Measurements from ENCODE around the gene ARHGEF7. TPM values are rescaled to one million over a fixed set of nuclear protein-coding genes. Genes with fewer than 3 reads are reported as not detected.
A peak's percentile ranks its signal among the peaks of the same experiment; 100 is the strongest.

The ARHGEF7 gene
- total RNA-seq, 1 experiment from 2014 or later = 47.3 TPM

GRCh38 chr13:111227405-111227804 is 112.3 kb downstream of the ARHGEF7 start (continued):
- TF ChIP-seq, protein P1, sequence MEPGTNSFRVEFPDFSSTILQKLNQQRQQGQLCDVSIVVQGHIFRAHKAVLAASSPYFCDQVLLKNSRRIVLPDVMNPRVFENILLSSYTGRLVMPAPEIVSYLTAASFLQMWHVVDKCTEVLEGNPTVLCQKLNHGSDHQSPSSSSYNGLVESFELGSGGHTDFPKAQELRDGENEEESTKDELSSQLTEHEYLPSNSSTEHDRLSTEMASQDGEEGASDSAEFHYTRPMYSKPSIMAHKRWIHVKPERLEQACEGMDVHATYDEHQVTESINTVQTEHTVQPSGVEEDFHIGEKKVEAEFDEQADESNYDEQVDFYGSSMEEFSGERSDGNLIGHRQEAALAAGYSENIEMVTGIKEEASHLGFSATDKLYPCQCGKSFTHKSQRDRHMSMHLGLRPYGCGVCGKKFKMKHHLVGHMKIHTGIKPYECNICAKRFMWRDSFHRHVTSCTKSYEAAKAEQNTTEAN (CRISPR knock-in tag; IDR thresholded peaks at IDR 0.05) = no peak
- no peak for TF ChIP-seq MAX (CRISPR knock-in tag; IDR thresholded peaks at IDR 0.05)

DNA sequence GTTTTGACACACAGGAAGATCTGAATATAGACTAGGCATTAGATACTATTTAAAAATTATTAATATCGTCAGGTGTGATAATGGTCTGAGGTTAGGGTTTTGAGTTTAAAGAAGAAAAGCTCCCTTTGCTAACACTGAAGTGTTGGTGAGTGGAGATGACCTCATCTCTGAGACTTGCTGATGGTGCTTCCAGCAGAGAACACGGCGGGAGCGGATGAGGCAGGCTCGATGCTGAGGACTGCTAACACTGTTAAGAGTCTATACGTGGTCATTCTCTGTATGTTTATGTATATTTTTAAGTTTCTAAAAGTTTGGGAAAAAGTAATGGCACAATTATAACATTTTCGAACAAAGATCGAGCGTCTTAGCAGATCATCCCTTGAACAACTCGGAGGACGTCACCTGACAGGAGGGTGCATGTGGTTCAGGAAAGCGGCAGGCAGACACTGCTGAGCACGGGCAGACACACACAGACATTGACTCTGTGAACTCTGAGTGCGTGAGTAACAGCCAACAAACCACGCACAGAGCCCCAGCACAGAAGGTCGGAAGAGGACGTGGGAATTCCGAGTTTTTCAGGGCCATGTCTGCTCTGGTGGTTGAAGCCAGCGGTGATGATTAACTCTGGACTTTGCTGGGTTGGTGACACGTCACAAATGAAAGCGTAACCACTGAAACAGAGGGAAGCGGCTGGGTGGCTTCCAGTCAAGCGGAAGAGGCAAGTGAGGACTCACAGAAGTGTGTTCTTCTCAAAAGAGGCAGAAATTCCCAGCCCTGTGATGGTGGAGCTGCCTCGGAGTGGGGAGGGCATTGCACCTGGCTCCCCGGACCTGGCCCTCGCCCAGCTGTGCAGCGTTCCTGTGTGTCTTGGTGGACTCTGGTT is 113.4 kb downstream of the ARHGEF7 start:
- ATAC-seq (peak; percentile 29), DNase-seq (ENCODE audit: low spot score) (no peak)
- no peak overlapping the region for H3K4me3 Mint-ChIP-seq
- peaks cover 4% of the 10 kb centered on the region; the same call in 1 of the 2 replicates for H3K36me3 Mint-ChIP-seq
- H3K9me3 Mint-ChIP-seq = no peaks in the 10 kb centered on the region
- H3K27ac Mint-ChIP-seq = peak overlapping the region; percentile 39
- peaks cover 20% of the 10 kb centered on the region for H3K4me1 Mint-ChIP-seq
- TF ChIP-seq NFYB (CRISPR knock-in tag; conservative IDR thresholded peaks at IDR 0.05; ENCODE audit: low read depth) = no peak
- TF ChIP-seq ZNF219 (CRISPR knock-in tag; IDR thresholded peaks at IDR 0.05; ENCODE audit: borderline replicate concordance) = no peak
- no peak for TF ChIP-seq NR1H2 (CRISPR knock-in tag; IDR thresholded peaks at IDR 0.05)
- TF ChIP-seq GRHL2 (CRISPR knock-in tag; IDR thresholded peaks at IDR 0.05; ENCODE audit: insufficient replicate concordance, severe bottlenecking) = no peak
- TF ChIP-seq SP1 (CRISPR knock-in tag; conservative IDR thresholded peaks at IDR 0.05) = no peak
- no peak for TF ChIP-seq MAX (CRISPR knock-in tag; IDR thresholded peaks at IDR 0.05)
- TF ChIP-seq FOXK1 (CRISPR knock-in tag; IDR thresholded peaks at IDR 0.05) = no peak
- no peak for TF ChIP-seq RELA (CRISPR knock-in tag; IDR thresholded peaks at IDR 0.05; ENCODE audit: borderline replicate concordance)
- no peak for TF ChIP-seq E2F1 (CRISPR knock-in tag; IDR thresholded peaks at IDR 0.05)
- no peak for TF ChIP-seq TEAD1 (CRISPR knock-in tag; IDR thresholded peaks at IDR 0.05)
- TF ChIP-seq, protein P2, sequence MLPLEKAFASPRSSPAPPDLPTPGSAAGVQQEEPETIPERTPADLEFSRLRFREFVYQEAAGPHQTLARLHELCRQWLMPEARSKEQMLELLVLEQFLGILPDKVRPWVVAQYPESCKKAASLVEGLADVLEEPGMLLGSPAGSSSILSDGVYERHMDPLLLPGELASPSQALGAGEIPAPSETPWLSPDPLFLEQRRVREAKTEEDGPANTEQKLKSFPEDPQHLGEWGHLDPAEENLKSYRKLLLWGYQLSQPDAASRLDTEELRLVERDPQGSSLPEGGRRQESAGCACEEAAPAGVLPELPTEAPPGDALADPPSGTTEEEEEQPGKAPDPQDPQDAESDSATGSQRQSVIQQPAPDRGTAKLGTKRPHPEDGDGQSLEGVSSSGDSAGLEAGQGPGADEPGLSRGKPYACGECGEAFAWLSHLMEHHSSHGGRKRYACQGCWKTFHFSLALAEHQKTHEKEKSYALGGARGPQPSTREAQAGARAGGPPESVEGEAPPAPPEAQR (CRISPR knock-in tag; IDR thresholded peaks at IDR 0.05) = no peak
- TF ChIP-seq PREB (CRISPR knock-in tag; IDR thresholded peaks at IDR 0.05; ENCODE audit: borderline replicate concordance) = no peak
- TF ChIP-seq NR3C1 (CRISPR knock-in tag; conservative IDR thresholded peaks at IDR 0.05; ENCODE audit: low read depth) = no peak
- no peak for TF ChIP-seq ELF4 (CRISPR knock-in tag; IDR thresholded peaks at IDR 0.05; ENCODE audit: low read depth)
- TF ChIP-seq TEAD4 (CRISPR knock-in tag; IDR thresholded peaks at IDR 0.05) = no peak
- TF ChIP-seq SMAD3 (CRISPR knock-in tag; IDR thresholded peaks at IDR 0.05; ENCODE audit: borderline replicate concordance) = no peak
- TF ChIP-seq ZNF423 (CRISPR knock-in tag; IDR thresholded peaks at IDR 0.05) = no peak
- TF ChIP-seq, protein P3, sequence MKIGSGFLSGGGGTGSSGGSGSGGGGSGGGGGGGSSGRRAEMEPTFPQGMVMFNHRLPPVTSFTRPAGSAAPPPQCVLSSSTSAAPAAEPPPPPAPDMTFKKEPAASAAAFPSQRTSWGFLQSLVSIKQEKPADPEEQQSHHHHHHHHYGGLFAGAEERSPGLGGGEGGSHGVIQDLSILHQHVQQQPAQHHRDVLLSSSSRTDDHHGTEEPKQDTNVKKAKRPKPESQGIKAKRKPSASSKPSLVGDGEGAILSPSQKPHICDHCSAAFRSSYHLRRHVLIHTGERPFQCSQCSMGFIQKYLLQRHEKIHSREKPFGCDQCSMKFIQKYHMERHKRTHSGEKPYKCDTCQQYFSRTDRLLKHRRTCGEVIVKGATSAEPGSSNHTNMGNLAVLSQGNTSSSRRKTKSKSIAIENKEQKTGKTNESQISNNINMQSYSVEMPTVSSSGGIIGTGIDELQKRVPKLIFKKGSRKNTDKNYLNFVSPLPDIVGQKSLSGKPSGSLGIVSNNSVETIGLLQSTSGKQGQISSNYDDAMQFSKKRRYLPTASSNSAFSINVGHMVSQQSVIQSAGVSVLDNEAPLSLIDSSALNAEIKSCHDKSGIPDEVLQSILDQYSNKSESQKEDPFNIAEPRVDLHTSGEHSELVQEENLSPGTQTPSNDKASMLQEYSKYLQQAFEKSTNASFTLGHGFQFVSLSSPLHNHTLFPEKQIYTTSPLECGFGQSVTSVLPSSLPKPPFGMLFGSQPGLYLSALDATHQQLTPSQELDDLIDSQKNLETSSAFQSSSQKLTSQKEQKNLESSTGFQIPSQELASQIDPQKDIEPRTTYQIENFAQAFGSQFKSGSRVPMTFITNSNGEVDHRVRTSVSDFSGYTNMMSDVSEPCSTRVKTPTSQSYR (CRISPR knock-in tag; IDR thresholded peaks at IDR 0.05) = no peak
- no peaks in the 10 kb centered on the region for H3K27me3 Mint-ChIP-seq (ENCODE audit: low read depth)
- CTCF ChIA-PET = no interaction called here
- POLR2A ChIA-PET = no interaction called here
